ENCODE data around the gene ADCK1.

DNA sequence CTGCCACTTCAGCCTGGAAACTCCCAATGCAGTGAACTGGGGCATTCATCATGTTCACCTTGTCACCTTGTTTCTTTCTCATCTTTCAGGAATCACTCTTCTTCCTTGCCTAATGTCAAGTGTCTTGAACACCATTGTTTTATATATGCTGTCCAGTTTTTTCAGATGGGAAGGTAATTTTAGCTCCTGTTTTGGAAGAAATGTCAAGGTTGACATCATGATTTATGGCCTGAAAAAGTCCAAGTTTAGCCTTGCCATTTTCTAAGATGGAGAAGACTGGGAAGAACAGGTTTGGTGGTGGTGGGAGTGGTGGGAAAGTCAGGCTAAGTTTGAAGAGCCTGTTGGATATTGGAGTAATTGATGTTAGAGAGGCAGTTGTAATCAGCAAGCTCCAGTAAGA lies 54.0 kb downstream of the ADCK1 start:
- TF ChIP-seq, protein P1, sequence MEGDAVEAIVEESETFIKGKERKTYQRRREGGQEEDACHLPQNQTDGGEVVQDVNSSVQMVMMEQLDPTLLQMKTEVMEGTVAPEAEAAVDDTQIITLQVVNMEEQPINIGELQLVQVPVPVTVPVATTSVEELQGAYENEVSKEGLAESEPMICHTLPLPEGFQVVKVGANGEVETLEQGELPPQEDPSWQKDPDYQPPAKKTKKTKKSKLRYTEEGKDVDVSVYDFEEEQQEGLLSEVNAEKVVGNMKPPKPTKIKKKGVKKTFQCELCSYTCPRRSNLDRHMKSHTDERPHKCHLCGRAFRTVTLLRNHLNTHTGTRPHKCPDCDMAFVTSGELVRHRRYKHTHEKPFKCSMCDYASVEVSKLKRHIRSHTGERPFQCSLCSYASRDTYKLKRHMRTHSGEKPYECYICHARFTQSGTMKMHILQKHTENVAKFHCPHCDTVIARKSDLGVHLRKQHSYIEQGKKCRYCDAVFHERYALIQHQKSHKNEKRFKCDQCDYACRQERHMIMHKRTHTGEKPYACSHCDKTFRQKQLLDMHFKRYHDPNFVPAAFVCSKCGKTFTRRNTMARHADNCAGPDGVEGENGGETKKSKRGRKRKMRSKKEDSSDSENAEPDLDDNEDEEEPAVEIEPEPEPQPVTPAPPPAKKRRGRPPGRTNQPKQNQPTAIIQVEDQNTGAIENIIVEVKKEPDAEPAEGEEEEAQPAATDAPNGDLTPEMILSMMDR (IDR thresholded peaks at IDR 0.05): no peak
- no peak for TF ChIP-seq POLR2A (IDR thresholded peaks at IDR 0.05)

Data from upper lobe of left lung (tissue), 4 donors.